Mucosa of descending colon (tissue), 3 donors: ENCODE measurements around the gene DDC. TPM values are rescaled to one million over a fixed set of nuclear protein-coding genes. Genes with fewer than 3 reads are reported as not detected.

Source experiments
- ATAC-seq: fragments of 200-7000 bp; cut with Tn5 transposase; one replicate; pipeline ENCODE4 v1.9.1; 2020; ENCODE audit warnings: mild to moderate bottlenecking, moderate library complexity
- DNase-seq, 3 donors: peaks; one replicate each; pipeline ENCODE4 v3.0.0-alpha.2; 2020
- H3K36me3 ChIP-seq: fragments of 200-600 bp; one replicate; pipeline ENCODE4 v1.8.0; 2021; ENCODE audit warnings: low read depth, mild to moderate bottlenecking
- H3K4me1 ChIP-seq: fragments of 200-600 bp; one replicate; pipeline ENCODE4 v1.8.0; 2021; ENCODE audit warnings: low read depth, mild to moderate bottlenecking
- H3K4me3 ChIP-seq: fragments of 200-600 bp; one replicate; pipeline ENCODE4 v1.8.0; 2021; ENCODE audit warnings: mild to moderate bottlenecking
- H3K9me3 ChIP-seq: fragments of 200-600 bp; one replicate; pipeline ENCODE4 v1.8.0; 2021; ENCODE audit warnings: mild to moderate bottlenecking
- CTCF ChIP-seq: fragments of 200-600 bp; IDR thresholded peaks from one replicate; pipeline ENCODE4 v1.8.0; 2022; ENCODE audit warnings: antibody characterized with exemption, mild to moderate bottlenecking
- intact Hi-C, 2 donors: fragments of 100-400 bp; cut with DNase I in 1 of 2; cut with micrococcal nuclease in 1 of 2; formaldehyde crosslinking; loops; one replicate each; pipeline versions ENCODE4 v1.11.0 to v1.11.1; 2022; cut with DNase I, micrococcal nuclease
- total RNA-seq, 3 donors: library from RNA; stranded (reverse); fragmentation: NEBNext Ultra II Directional in 2 of 3; extraction: Animal tissue kit (Norgen Biotek cat#: 25700) in 2 of 3; gene quantifications; one replicate each; pipeline versions ENCODE4 v1.2.1 to v1.2.4, GENCODE V29; 2021 to 2023
- donor health status: DM: no; HTN: no; CAD: no; lungs with moderate emphysema.
- donor health status: DM: no; HTN: no; CAD: no.
- donor health status: DM: no; HTN: yes; CAD: no.

The DDC gene
- total RNA-seq, 3 donors from 2014 or later: 29.6 to 94.5 (median 74.4) TPM

- H3K4me3 ChIP-seq: no peak overlapping the region
- H3K36me3 ChIP-seq: no peaks in the 10 kb centered on the region
- no peak for ATAC-seq
- H3K4me1 ChIP-seq: no peaks in the 10 kb centered on the region
- intact Hi-C loops: no loop called here
- H3K9me3 ChIP-seq: no peaks in the 10 kb centered on the region
- DNase-seq: no peak
- no peak for TF ChIP-seq CTCF
These were observed 33.5 kb upstream of the DDC start for GRCh38 chr7:50598460-50599343.

GRCh38 chr7:50596484-50596883 is 31.3 kb upstream of the DDC start:
- intact Hi-C loops: no loop called here

DNA sequence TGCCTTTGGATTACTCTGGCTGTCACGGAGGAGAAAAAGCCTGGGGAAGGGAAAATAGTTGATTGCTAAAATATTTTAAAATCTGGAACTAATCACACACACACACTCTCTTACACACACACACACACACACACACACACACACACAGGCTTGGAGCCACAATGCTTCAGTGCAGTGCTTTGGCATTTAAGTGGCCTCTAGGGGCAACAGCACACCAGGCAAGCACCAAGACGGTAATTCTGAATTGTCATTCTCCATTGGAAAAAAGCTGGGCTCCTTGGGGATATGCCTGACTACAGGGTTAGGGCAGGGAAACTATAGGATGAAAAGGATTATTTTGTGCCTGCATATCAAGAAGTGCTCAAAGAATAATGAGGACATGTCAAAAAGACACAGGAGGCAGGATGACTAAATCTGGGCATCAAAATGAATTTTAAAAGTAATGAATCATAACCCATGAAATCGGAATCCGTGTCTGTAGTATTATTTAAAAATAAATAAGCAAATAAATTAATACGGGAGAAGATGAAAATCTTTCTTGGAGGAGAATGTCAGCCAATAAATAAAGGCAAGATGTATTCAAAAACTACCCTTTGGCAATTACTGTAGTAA is 30.4 kb upstream of the DDC start:
- intact Hi-C loops: no loop called here
- ATAC-seq (peak; percentile 81), DNase-seq (peak in 1 of 3 donors; percentile 64)
- H3K4me3 ChIP-seq: no peak overlapping the region
- no peaks in the 10 kb centered on the region for H3K4me1 ChIP-seq
- no peaks in the 10 kb centered on the region for H3K36me3 ChIP-seq
- TF ChIP-seq CTCF: no peak
- no peaks in the 10 kb centered on the region for H3K9me3 ChIP-seq

More at GRCh38 chr7:50596484-50596883, 31.3 kb upstream of the DDC start:
- no peaks in the 10 kb centered on the region for H3K36me3 ChIP-seq
- no peak for DNase-seq
- no peak for ATAC-seq
- H3K4me1 ChIP-seq: no peaks in the 10 kb centered on the region
- no peak for TF ChIP-seq CTCF
- no peak overlapping the region for H3K4me3 ChIP-seq
- H3K9me3 ChIP-seq: no peaks in the 10 kb centered on the region

GRCh38 chr7:50594734-50595485 is 29.7 kb upstream of the DDC start:
- ATAC-seq (no peak), DNase-seq (no peak)
- intact Hi-C loops: no loop called here
- no peaks in the 10 kb centered on the region for H3K36me3 ChIP-seq
- H3K9me3 ChIP-seq: no peaks in the 10 kb centered on the region
- no peaks in the 10 kb centered on the region for H3K4me1 ChIP-seq
- no peak overlapping the region for H3K4me3 ChIP-seq
- no peak for TF ChIP-seq CTCF

- ATAC-seq: no peak
These were observed 28.9 kb upstream of the DDC start for GRCh38 chr7:50594136-50594535.

More at GRCh38 chr7:50594136-50594535, 28.9 kb upstream of the DDC start:
- no peak for TF ChIP-seq CTCF
- no peak overlapping the region for H3K4me3 ChIP-seq
- no peaks in the 10 kb centered on the region for H3K36me3 ChIP-seq
- DNase-seq: no peak
- intact Hi-C loops: no loop called here
- H3K4me1 ChIP-seq: no peaks in the 10 kb centered on the region
- no peaks in the 10 kb centered on the region for H3K9me3 ChIP-seq
